Spleen (tissue), 7 donors: Measurements from ENCODE around the gene PANX1.

ENCODE experiments used
- CTCF ChIP-seq, 11 experiments: fragments of 200-600 bp in 7 of 11; fragments of 450-650 bp in 4 of 11; sonication (generic) in 4 of 11; IDR thresholded peaks in 8 of 11; conservative IDR thresholded peaks in 3 of 11; 1 replicate in 7 of 11; 2 replicates in 4 of 11; pipeline versions ENCODE4 v1.4.0 to v1.8.0; 2016 to 2021; ENCODE audit warnings: antibody characterized with exemption in 11 of 11, inconsistent platforms in 4 of 11, mild to moderate bottlenecking in 1 of 11
- POLR2A ChIP-seq, 3 donors: fragments of 450-650 bp; IDR thresholded peaks; one replicate each; pipeline ENCODE4 v1.5.1; 2017; ENCODE audit warnings: antibody characterized with exemption in 3 of 3, mild to moderate bottlenecking in 1 of 3
- POLR2AphosphoS5 ChIP-seq, 3 donors: sonication (generic); formaldehyde crosslinking; IDR thresholded peaks; one replicate each; pipeline ENCODE4 v1.5.1; 2017; ENCODE audit warnings: antibody characterized with exemption in 3 of 3
- donor health status: DM: no; HTN: no; CAD: no; lungs with moderate emphysema.
- donor health status: DM: no; HTN: no; CAD: no.
- donor health status: DM: no; HTN: no; CAD: no.

GRCh38 chr11:94196363-94196762 lies 67.7 kb downstream of the PANX1 start:
- TF ChIP-seq CTCF (IDR thresholded peaks at IDR 0.05 in 8 of 11, conservative IDR thresholded peaks at IDR 0.05 in 3 of 11) (no peak), POLR2AphosphoS5 (IDR thresholded peaks at IDR 0.05) (no peak), POLR2A (IDR thresholded peaks at IDR 0.05) (no peak)
